HG03575 (cell line): ENCODE results near the gene EYS.

Experiments used
- ATAC-seq: cut with Tn5 transposase; IDR thresholded peaks from one replicate; pipeline ENCODE4 v1.9.1; 2021; ENCODE audit not compliant: unreplicated experiment, insufficient number of reproducible peaks, low FRiP score; ENCODE audit errors: extremely low read depth

Gene EYS

GRCh38 chr6:65155083-65155482 lies 551.9 kb downstream of the EYS start:
- no peak for ATAC-seq

GRCh38 chr6:65149841-65150240 lies 557.2 kb downstream of the EYS start:
- ATAC-seq = no peak

- no peak for ATAC-seq
Measured at GRCh38 chr6:65148839-65149238, 558.2 kb downstream of the EYS start.

GRCh38 chr6:65135567-65135966 lies 571.5 kb downstream of the EYS start:
- ATAC-seq = no peak

- no peak for ATAC-seq
Measured at GRCh38 chr6:65126667-65127066, 580.4 kb downstream of the EYS start.

- no peak for ATAC-seq
Measured at GRCh38 chr6:65123521-65123920, 583.5 kb downstream of the EYS start.

GRCh38 chr6:65117817-65118409 lies 589.1 kb downstream of the EYS start:
- no peak for ATAC-seq

GRCh38 chr6:65116326-65116725 lies 590.7 kb downstream of the EYS start:
- no peak for ATAC-seq

GRCh38 chr6:65113581-65113980 lies 593.4 kb downstream of the EYS start:
- no peak for ATAC-seq

GRCh38 chr6:65112435-65112834 lies 594.6 kb downstream of the EYS start:
- no peak for ATAC-seq

GRCh38 chr6:65110031-65110430 lies 597.0 kb downstream of the EYS start:
- ATAC-seq = no peak

- ATAC-seq = no peak
Measured at GRCh38 chr6:65098349-65098748, 608.7 kb downstream of the EYS start.

- ATAC-seq = no peak
Measured at GRCh38 chr6:65091561-65091960, 615.5 kb downstream of the EYS start.

- ATAC-seq = no peak
Measured at GRCh38 chr6:65088575-65088974, 618.5 kb downstream of the EYS start.

- no peak for ATAC-seq
Measured at GRCh38 chr6:65081756-65082155, 625.3 kb downstream of the EYS start.

GRCh38 chr6:65075705-65076230 lies 631.3 kb downstream of the EYS start:
- ATAC-seq = no peak

- no peak for ATAC-seq
Measured at GRCh38 chr6:65072500-65072899, 634.5 kb downstream of the EYS start.

GRCh38 chr6:65071480-65071879 lies 635.5 kb downstream of the EYS start:
- ATAC-seq = no peak

- no peak for ATAC-seq
Measured at GRCh38 chr6:65064844-65065243, 642.2 kb downstream of the EYS start.

- ATAC-seq = no peak
Measured at GRCh38 chr6:65059568-65059967, 647.5 kb downstream of the EYS start.

- no peak for ATAC-seq
Measured at GRCh38 chr6:65055545-65055944, 651.5 kb downstream of the EYS start.
